ENCODE data around the gene SHB. TPM values are rescaled to one million over a fixed set of nuclear protein-coding genes. Genes with fewer than 3 reads are reported as not detected.
A peak's percentile ranks its signal among the peaks of the same experiment; 100 is the strongest.

SHB gene
- polyA plus RNA-seq, 2 of the 4 experiments (the other 2 are of a cell fraction): 15.4 to 22.0 TPM

- POLR2A ChIA-PET: no interaction called here
- peak overlapping the region; percentile 93 for H3K4me3 ChIP-seq
- peaks cover 68% of the 10 kb centered on the region for H3K4me1 ChIP-seq
- ATAC-seq (no peak), DNase-seq (ENCODE audit: low read depth in 1 of 2, low spot score in 1 of 2) (no peak), FAIRE-seq (no peak)
- CTCF ChIA-PET: interaction anchor here (1.0 to 6.9 kb wide), 7 partner anchors 13 to 152 kb away, joined by 3 to 52 read pairs (median 13); no protein-coding TSS in a partner anchor
- H3K9me3 ChIP-seq: no peaks in the 10 kb centered on the region
- peak overlapping the region; percentile 97 for H3K4me2 ChIP-seq
- WGBS (ENCODE audit: missing lambda C conversion rate): 55% methylated on average over 9 of the region's 9 CpGs
- no peak for TF ChIP-seq TP53 (CRISPR knock-in tag; IDR thresholded peaks at IDR 0.05)
- no peak for TF ChIP-seq CTCF (IDR thresholded peaks at IDR 0.05)
- TF ChIP-seq CHD2 (IDR thresholded peaks at IDR 0.05; ENCODE audit: low read length, partially characterized antibody): no peak
- no peak for TF ChIP-seq ZC3H11A (IDR thresholded peaks at IDR 0.05)
- TF ChIP-seq RCOR1 (IDR thresholded peaks at IDR 0.05; ENCODE audit: low read depth, low read length): no peak
- no peak for TF ChIP-seq KDM5A (IDR thresholded peaks at IDR 0.05)
- no peak for TF ChIP-seq ELK1 (IDR thresholded peaks at IDR 0.05; ENCODE audit: low read depth, low read length)
- no peak for TF ChIP-seq HOXA7 (CRISPR knock-in tag; IDR thresholded peaks at IDR 0.05)
- no peak for TF ChIP-seq FOSB (CRISPR knock-in tag; IDR thresholded peaks at IDR 0.05)
- no peak for TF ChIP-seq HMGXB4 (CRISPR knock-in tag; IDR thresholded peaks at IDR 0.05; ENCODE audit: borderline replicate concordance)
- no peak for TF ChIP-seq NFE2L2 (conservative IDR thresholded peaks at IDR 0.05; ENCODE audit: low read length)
- TF ChIP-seq EHMT2 (IDR thresholded peaks at IDR 0.05; ENCODE audit: low read depth): no peak
- peak overlapping the region; percentile 95 to 100; a peak in 5 of 6 replicates for H3K27ac ChIP-seq
These were observed 3.5 kb downstream of the SHB start for GRCh38 chr9:38065369-38066075.

GRCh38 chr9:38064842-38065368, 4.1 kb downstream of the SHB start:
- ChIA-PET CTCF (interaction anchor here (0.9 to 7.8 kb wide), 6 partner anchors 12 to 199 kb away, joined by 3 to 52 read pairs (median 12); no protein-coding TSS in a partner anchor), POLR2A (no interaction called here)
- ATAC-seq: no peak
- Histone ChIP-seq H3K9me3 (no peaks in the 10 kb centered on the region), H3K4me3 (peak overlapping the region; percentile 93; the same call in 2 of the 3 replicates), H3K4me2 (peak overlapping the region; percentile 97), H3K27ac (peak overlapping the region; percentile 45 to 95; a peak in 4 of 6 replicates), H3K4me1 (peaks cover 68% of the 10 kb centered on the region)
- 71% methylated on average over 4 of the region's 4 CpGs for WGBS (ENCODE audit: missing lambda C conversion rate)
- FAIRE-seq: no peak
- DNase-seq (ENCODE audit: low read depth in 1 of 2, low spot score in 1 of 2): no peak
- TF ChIP-seq CBX2 (IDR thresholded peaks at IDR 0.05; ENCODE audit: borderline replicate concordance, low read depth): no peak
- TF ChIP-seq MAX (IDR thresholded peaks at IDR 0.05): no peak
- TF ChIP-seq JUN (IDR thresholded peaks at IDR 0.05): no peak
- TF ChIP-seq RFX5 (IDR thresholded peaks at IDR 0.05): no peak
- no peak for TF ChIP-seq EHMT2 (IDR thresholded peaks at IDR 0.05; ENCODE audit: low read depth)
- no peak for TF ChIP-seq HOXB13 (CRISPR knock-in tag; IDR thresholded peaks at IDR 0.05; ENCODE audit: low read depth)
- TF ChIP-seq KDM1A (IDR thresholded peaks at IDR 0.05; ENCODE audit: low read depth): no peak
- TF ChIP-seq TP53 (CRISPR knock-in tag; IDR thresholded peaks at IDR 0.05): no peak
- no peak for TF ChIP-seq CEBPB (IDR thresholded peaks at IDR 0.05)
- TF ChIP-seq CTCF (IDR thresholded peaks at IDR 0.05): no peak
- TF ChIP-seq MAFK (IDR thresholded peaks at IDR 0.05; ENCODE audit: partially characterized antibody): no peak
- TF ChIP-seq ZNF302 (CRISPR knock-in tag; IDR thresholded peaks at IDR 0.05): no peak
- TF ChIP-seq ATOH8 (CRISPR knock-in tag; IDR thresholded peaks at IDR 0.05; ENCODE audit: low read depth): no peak
- no peak for TF ChIP-seq JUNB (IDR thresholded peaks at IDR 0.05)
- no peak for TF ChIP-seq GATA3 (IDR thresholded peaks at IDR 0.05; ENCODE audit: borderline replicate concordance)
- no peak for TF ChIP-seq TFCP2L1 (CRISPR knock-in tag; IDR thresholded peaks at IDR 0.05)
- TF ChIP-seq BCL3 (IDR thresholded peaks at IDR 0.05): no peak

Data from A549 (cell line).